GM23338 (cell line): Measurements from ENCODE around the gene CPA3. TPM values are rescaled to one million over a fixed set of nuclear protein-coding genes. Genes with fewer than 3 reads are reported as not detected.

Source experiments
- ATAC-seq: fragments of 200-7000 bp; cut with Tn5 transposase; 3 replicates; pipeline ENCODE4 v1.9.1; 2020
- DNase-seq: peaks from one replicate; pipeline ENCODE4 v3.0.0-alpha.2; 2015; ENCODE audit warnings: low spot score
- H2AFZ ChIP-seq: fragments of 200-600 bp; sonication (generic); 2 replicates; pipeline ENCODE4 v1.8.0; 2016; ENCODE audit warnings: antibody characterized with exemption, mild to moderate bottlenecking, moderate library complexity
- H3F3A ChIP-seq: fragments of 200-600 bp; sonication (generic); replicated peaks from 2 replicates; pipeline ENCODE4 v1.8.0; 2017; ENCODE audit warnings: antibody characterized with exemption, mixed run types, low read depth
- H3K27ac ChIP-seq: fragments of 200-600 bp; sonication (generic); 2 replicates; pipeline ENCODE4 v1.6.1; 2016; ENCODE audit warnings: low read depth
- H3K27me3 ChIP-seq: fragments of 200-600 bp; sonication (generic); 2 replicates; pipeline ENCODE4 v1.8.0; 2016; ENCODE audit warnings: mild to moderate bottlenecking, mixed run types, moderate library complexity; ENCODE audit not compliant: insufficient read depth
- H3K36me3 ChIP-seq: fragments of 200-600 bp; sonication (generic); 2 replicates; pipeline ENCODE4 v1.8.0; 2016; ENCODE audit warnings: mild to moderate bottlenecking; ENCODE audit not compliant: insufficient read depth
- H3K4me1 ChIP-seq: fragments of 200-600 bp; sonication (generic); 2 replicates; pipeline ENCODE4 v1.8.0; 2016; ENCODE audit warnings: mild to moderate bottlenecking, moderate library complexity; ENCODE audit not compliant: insufficient read depth
- H3K4me2 ChIP-seq: fragments of 200-600 bp; sonication (generic); 2 replicates; pipeline ENCODE4 v1.7.1; 2017; ENCODE audit warnings: mixed run types
- H3K4me3 ChIP-seq: fragments of 200-600 bp; sonication (generic); 2 replicates; pipeline ENCODE4 v1.6.1; 2016; ENCODE audit warnings: mixed run types
- H3K79me2 ChIP-seq: fragments of 200-600 bp; sonication (generic); replicated peaks from 2 replicates; pipeline ENCODE4 v1.8.0; 2017; ENCODE audit warnings: mild to moderate bottlenecking; ENCODE audit not compliant: insufficient read depth
- H3K9me2 ChIP-seq: fragments of 200-600 bp; sonication (generic); 2 replicates; pipeline ENCODE4 v1.8.0; 2017; ENCODE audit not compliant: insufficient read depth
- H4K20me1 ChIP-seq: fragments of 200-600 bp; sonication (generic); replicated peaks from 2 replicates; pipeline ENCODE4 v1.8.0; 2017; ENCODE audit warnings: mild to moderate bottlenecking; ENCODE audit not compliant: insufficient read depth
- H3K27ac Mint-ChIP-seq: 2 replicates; pipeline ENCODE4 v1.8.0; 2020; ENCODE audit warnings: inconsistent platforms, mild to moderate bottlenecking, moderate library complexity, mixed read lengths
- H3K27me3 Mint-ChIP-seq: 3 replicates; pipeline ENCODE4 v1.8.0; 2022; ENCODE audit warnings: low read depth, mild to moderate bottlenecking, moderate library complexity, mixed read lengths, inconsistent platforms; ENCODE audit not compliant: insufficient read depth, poor library complexity
- H3K36me3 Mint-ChIP-seq: 3 replicates; pipeline ENCODE4 v1.8.0; 2021; ENCODE audit warnings: low read depth, mild to moderate bottlenecking, inconsistent platforms, moderate library complexity, mixed read lengths
- H3K4me1 Mint-ChIP-seq: 3 replicates; pipeline ENCODE4 v1.8.0; 2020; ENCODE audit warnings: mild to moderate bottlenecking, inconsistent platforms, mixed read lengths
- H3K4me3 Mint-ChIP-seq: 3 replicates; pipeline ENCODE4 v1.8.0; 2021; ENCODE audit warnings: moderate library complexity, mild to moderate bottlenecking, inconsistent platforms, mixed read lengths
- H3K9me3 Mint-ChIP-seq: 3 replicates; pipeline ENCODE4 v1.8.0; 2020; ENCODE audit warnings: moderate library complexity, mild to moderate bottlenecking, inconsistent platforms, mixed read lengths
- CREB1 ChIP-seq: fragments of 250-450 bp; sonication (Bioruptor Pico); IDR thresholded peaks from 2 replicates; pipeline ENCODE4 v1.5.0; 2020; ENCODE audit warnings: low read depth, mild to moderate bottlenecking, moderate library complexity
- CTCF ChIP-seq, 2 experiments: fragments of 200-600 bp in 1 of 2; sonication (generic) in 1 of 2; conservative IDR thresholded peaks; 2 replicates each; pipeline versions ENCODE4 v1.5.1 to v1.6.1; 2016 to 2017; ENCODE audit warnings: antibody characterized with exemption in 2 of 2, low read depth in 2 of 2, mild to moderate bottlenecking in 2 of 2, moderate library complexity in 1 of 2
- ETS1 ChIP-seq: IDR thresholded peaks from 2 replicates; pipeline ENCODE4 v1.6.1; 2016; ENCODE audit warnings: antibody characterized with exemption
- EZH2 ChIP-seq: fragments of 200-600 bp; sonication (generic); IDR thresholded peaks from one replicate; pipeline ENCODE4 v1.8.0; 2017; ENCODE audit warnings: antibody characterized with exemption, mild to moderate bottlenecking, low read depth; ENCODE audit not compliant: unreplicated experiment
- EZH2phosphoT487 ChIP-seq: fragments of 200-600 bp; sonication (generic); IDR thresholded peaks from one replicate; pipeline ENCODE4 v1.8.1; 2018; ENCODE audit warnings: antibody characterized with exemption; ENCODE audit not compliant: unreplicated experiment
- JUNB ChIP-seq: IDR thresholded peaks from one replicate; pipeline ENCODE4 v1.6.1; 2016; ENCODE audit warnings: antibody characterized with exemption; ENCODE audit not compliant: unreplicated experiment
- NANOG ChIP-seq: IDR thresholded peaks from 2 replicates; pipeline ENCODE4 v1.6.1; 2016; ENCODE audit warnings: antibody characterized with exemption, borderline replicate concordance
- POLR2AphosphoS5 ChIP-seq: IDR thresholded peaks from 2 replicates; pipeline ENCODE4 v1.6.1; 2016; ENCODE audit warnings: antibody characterized with exemption, low read depth
- REST ChIP-seq: IDR thresholded peaks from one replicate; pipeline ENCODE4 v1.6.1; 2018; ENCODE audit warnings: antibody characterized with exemption; ENCODE audit not compliant: unreplicated experiment
- STAT1 ChIP-seq: IDR thresholded peaks from one replicate; pipeline ENCODE4 v1.6.1; 2016; ENCODE audit warnings: antibody characterized with exemption; ENCODE audit not compliant: unreplicated experiment
- ZNF114 ChIP-seq: fragments of 250-450 bp; sonication (Bioruptor Pico); IDR thresholded peaks from 2 replicates; pipeline ENCODE4 v1.5.0; 2020; ENCODE audit warnings: mild to moderate bottlenecking, moderate library complexity
- ZNF331 ChIP-seq: fragments of 250-450 bp; sonication (Bioruptor Pico); IDR thresholded peaks from 2 replicates; pipeline ENCODE4 v1.5.0; 2020; ENCODE audit warnings: low read depth, mild to moderate bottlenecking, moderate library complexity
- ZNF462 ChIP-seq: fragments of 250-450 bp; sonication (Bioruptor Pico); IDR thresholded peaks from 2 replicates; pipeline ENCODE4 v1.5.0; 2020; ENCODE audit warnings: mild to moderate bottlenecking, moderate library complexity
- polyA plus RNA-seq: library from polyadenylated mRNA; unstranded; fragments of >200 nt; fragmentation: Nextera tagmentation; extraction: Ambion mirVana; gene quantifications from 2 replicates; pipeline ENCODE4 v1.2.1, GENCODE V29; 2016
- total RNA-seq: library from RNA; depleted of rRNA; stranded (reverse); fragments of >200 nt; shearing (Covaris generic); gene quantifications from 2 replicates; pipeline ENCODE4 v1.2.3, GENCODE V29; 2014

Gene CPA3
- total and polyA plus RNA-seq, 2 experiments from 2014 or later: not detected

- no peak for DNase-seq
- TF ChIP-seq ETS1 (no peak), REST (no peak), ZNF331 (no peak), ZNF114 (CRISPR knock-in tag) (no peak), NANOG (no peak), JUNB (no peak), ZNF462 (CRISPR knock-in tag) (no peak), POLR2AphosphoS5 (no peak), EZH2phosphoT487 (no peak), CREB1 (no peak), CTCF (conservative IDR thresholded peaks at IDR 0.05; ENCODE audit: low read depth in 2 of 2) (no peak), STAT1 (no peak), EZH2 (no peak)
- H3K79me2 ChIP-seq: no peaks in the 10 kb centered on the region
These were observed 50.0 kb downstream of the CPA3 start for GRCh38 chr3:148914936-148915690.

More at GRCh38 chr3:148914936-148915690, 50.0 kb downstream of the CPA3 start:
- Mint-ChIP-seq H3K4me1 (peaks cover 3% of the 10 kb centered on the region; the same call in 2 of the 3 replicates), H3K4me3 (no peak overlapping the region), H3K9me3 (peaks cover 3% of the 10 kb centered on the region; the same call in 1 of the 3 replicates), H3K27me3 (no peaks in the 10 kb centered on the region), H3K27ac (no peak overlapping the region), H3K36me3 (no peaks in the 10 kb centered on the region)
- no peak for ATAC-seq
- Histone ChIP-seq H3K27ac (no peak overlapping the region), H3K4me3 (no peak overlapping the region), H3K9me2 (no peaks in the 10 kb centered on the region), H3K27me3 (no peaks in the 10 kb centered on the region), H2AFZ (no peak overlapping the region), H3K4me2 (no peak overlapping the region), H3F3A (no peaks in the 10 kb centered on the region), H3K4me1 (no peaks in the 10 kb centered on the region), H4K20me1 (no peaks in the 10 kb centered on the region), H3K36me3 (no peaks in the 10 kb centered on the region)
